Peyer's patch (tissue), 4 donors: ENCODE data around the gene SCYGR1. TPM values are rescaled to one million over a fixed set of nuclear protein-coding genes. Genes with fewer than 3 reads are reported as not detected.

Experiments used
- DNase-seq, 3 donors: peaks; one replicate each; pipeline ENCODE4 v3.0.0-alpha.2; 2017 to 2019
- H3K27ac ChIP-seq, 4 donors: fragments of 200-600 bp; sonication (generic); one replicate each; pipeline ENCODE4 v1.5.1; 2016 to 2019
- H3K27me3 ChIP-seq, 2 donors: fragments of 200-600 bp; sonication (generic); one replicate each; pipeline ENCODE4 v1.5.1; 2019
- H3K36me3 ChIP-seq, 3 donors: fragments of 200-600 bp; sonication (generic); one replicate each; pipeline ENCODE4 v1.5.1; 2016 to 2019
- H3K4me1 ChIP-seq, 4 donors: fragments of 200-600 bp; sonication (generic); one replicate each; pipeline ENCODE4 v1.5.1; 2016 to 2019
- H3K4me3 ChIP-seq, 4 donors: fragments of 200-600 bp; sonication (generic); 1 replicate in 3 of 4; 2 replicates in 1 of 4; pipeline ENCODE4 v1.5.1; 2016 to 2019; ENCODE audit warnings: mild to moderate bottlenecking in 1 of 4
- H3K9me3 ChIP-seq, 4 donors: fragments of 200-600 bp; sonication (generic); one replicate each; pipeline ENCODE4 v1.5.1; 2016 to 2019; ENCODE audit warnings: mild to moderate bottlenecking in 1 of 4
- CTCF ChIP-seq, 6 experiments: fragments of 450-650 bp in 4 of 6; fragments of 200-600 bp in 2 of 6; sonication (generic) in 1 of 6; IDR thresholded peaks; one replicate each; pipeline ENCODE4 v1.5.1; 2017 to 2019; ENCODE audit warnings: antibody characterized with exemption in 6 of 6, mild to moderate bottlenecking in 3 of 6, moderate library complexity in 1 of 6
- POLR2A ChIP-seq, 2 donors: fragments of 450-650 bp; IDR thresholded peaks; one replicate each; pipeline ENCODE4 v1.5.1; 2017; ENCODE audit warnings: antibody characterized with exemption in 2 of 2, mild to moderate bottlenecking in 2 of 2, moderate library complexity in 2 of 2
- total RNA-seq, 4 donors: library from RNA; depleted of rRNA; stranded (reverse); fragments of >200 nt; gene quantifications; one replicate each; pipeline ENCODE4 v1.1.0, GENCODE V29; 2016

The SCYGR1 gene
- total RNA-seq, 4 donors from 2014 or later: not detected

- TF ChIP-seq CTCF (IDR thresholded peaks at IDR 0.05) (peak in 4 of 6 experiments; percentile 45 to 86 (median 82)), POLR2A (IDR thresholded peaks at IDR 0.05) (no peak)
- Histone ChIP-seq H3K27me3 (no peaks in the 10 kb centered on the region), H3K4me3 (no peak overlapping the region), H3K27ac (peak overlapping the region in 2 of 4 donors; percentile 8 to 52), H3K36me3 (no peaks in the 10 kb centered on the region), H3K4me1 (peaks cover 0 to 17% (median 0%) of the 10 kb centered on the region in 4 donors), H3K9me3 (no peaks in the 10 kb centered on the region)
- peak in 1 of 3 donors; percentile 80 for DNase-seq
These were observed 18.7 kb upstream of the SCYGR1 start for GRCh38 chr2:227406177-227407031.

- H3K27me3 ChIP-seq: no peaks in the 10 kb centered on the region
- no peaks in the 10 kb centered on the region for H3K9me3 ChIP-seq
- no peaks in the 10 kb centered on the region for H3K36me3 ChIP-seq
- TF ChIP-seq POLR2A (IDR thresholded peaks at IDR 0.05): no peak
- TF ChIP-seq CTCF (IDR thresholded peaks at IDR 0.05): no peak
- H3K4me3 ChIP-seq: no peak overlapping the region
- H3K27ac ChIP-seq: peak overlapping the region in 1 of 4 donors; percentile 16
- peaks cover 0 to 21% (median 0%) of the 10 kb centered on the region in 4 donors for H3K4me1 ChIP-seq
- DNase-seq: no peak
These were observed 17.0 kb upstream of the SCYGR1 start for GRCh38 chr2:227404585-227405271.

GRCh38 chr2:227402959-227403358 is 15.2 kb upstream of the SCYGR1 start:
- H3K9me3 ChIP-seq: no peaks in the 10 kb centered on the region
- H3K27me3 ChIP-seq: no peaks in the 10 kb centered on the region
- no peak for DNase-seq
- no peaks in the 10 kb centered on the region for H3K36me3 ChIP-seq
- H3K4me1 ChIP-seq: peaks cover 0 to 29% (median 0%) of the 10 kb centered on the region in 4 donors
- H3K4me3 ChIP-seq: no peak overlapping the region
- H3K27ac ChIP-seq: no peak overlapping the region
- no peak for TF ChIP-seq POLR2A (IDR thresholded peaks at IDR 0.05)
- TF ChIP-seq CTCF (IDR thresholded peaks at IDR 0.05): no peak

GRCh38 chr2:227402321-227402720 is 14.6 kb upstream of the SCYGR1 start:
- H3K27me3 ChIP-seq: no peaks in the 10 kb centered on the region

GRCh38 chr2:227401550-227401949 is 13.8 kb upstream of the SCYGR1 start:
- H3K36me3 ChIP-seq: no peaks in the 10 kb centered on the region
- H3K27me3 ChIP-seq: no peaks in the 10 kb centered on the region
- H3K4me1 ChIP-seq: peaks cover 0 to 21% (median 0%) of the 10 kb centered on the region in 4 donors
- DNase-seq: no peak
- H3K4me3 ChIP-seq: no peak overlapping the region
- TF ChIP-seq CTCF (IDR thresholded peaks at IDR 0.05): no peak
- no peak for TF ChIP-seq POLR2A (IDR thresholded peaks at IDR 0.05)
- peak overlapping the region in 2 of 4 donors; percentile 4 to 5 for H3K27ac ChIP-seq
- H3K9me3 ChIP-seq: no peaks in the 10 kb centered on the region

More at GRCh38 chr2:227402321-227402720, 14.6 kb upstream of the SCYGR1 start:
- no peak for DNase-seq
- no peaks in the 10 kb centered on the region for H3K9me3 ChIP-seq
- H3K4me1 ChIP-seq: peaks cover 0 to 29% (median 0%) of the 10 kb centered on the region in 4 donors
- no peak overlapping the region for H3K4me3 ChIP-seq
- H3K36me3 ChIP-seq: no peaks in the 10 kb centered on the region
- no peak for TF ChIP-seq POLR2A (IDR thresholded peaks at IDR 0.05)
- no peak for TF ChIP-seq CTCF (IDR thresholded peaks at IDR 0.05)
- H3K27ac ChIP-seq: no peak overlapping the region
